HG03175 (cell line): ENCODE results near the gene LHPP.

Source experiments
- ATAC-seq: cut with Tn5 transposase; IDR thresholded peaks from one replicate; pipeline ENCODE4 v1.9.1; 2021; ENCODE audit warnings: mild to moderate bottlenecking, moderate library complexity; ENCODE audit not compliant: unreplicated experiment

Gene LHPP

DNA sequence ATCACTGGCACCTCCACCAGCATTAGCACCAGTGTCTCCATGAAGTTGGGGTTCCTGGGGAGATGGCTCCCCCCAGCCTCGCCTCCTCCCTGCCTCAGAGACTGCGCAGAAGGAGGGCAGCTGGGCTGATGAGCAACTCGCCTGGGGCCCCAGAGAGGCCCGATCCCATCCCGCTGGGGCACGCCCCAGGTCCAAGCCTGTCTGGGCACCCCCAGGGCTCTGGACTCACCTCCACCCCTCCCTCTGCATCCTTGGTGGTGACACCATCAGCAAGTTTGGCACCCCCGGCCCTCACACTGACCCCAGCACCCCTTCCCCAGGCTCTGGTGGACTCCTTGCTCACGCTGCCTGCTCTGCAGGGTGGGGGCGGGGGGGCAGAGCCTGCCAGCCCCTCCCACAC, 89.5 kb downstream of the LHPP start:
- ATAC-seq, result no peak

DNA sequence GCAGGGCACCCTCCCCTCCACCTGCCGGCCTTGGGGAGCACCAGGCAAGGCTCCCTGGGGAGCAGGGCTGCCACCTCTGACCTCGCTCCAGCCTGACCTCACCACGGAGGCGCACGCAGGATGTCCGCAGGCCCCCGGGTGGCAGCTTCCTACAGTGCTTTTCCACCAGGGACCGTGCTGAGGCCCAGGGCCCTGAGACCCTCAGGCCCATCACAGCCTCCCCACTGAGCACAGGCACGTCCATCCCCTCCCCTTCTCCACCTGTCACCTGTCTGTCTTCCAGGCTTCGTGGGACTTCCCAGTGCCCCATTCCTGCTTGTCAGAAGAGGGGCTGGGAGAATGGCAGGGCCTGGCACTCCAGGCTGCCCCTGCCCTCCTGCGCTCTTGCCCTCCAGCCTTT, 90.1 kb downstream of the LHPP start:
- ATAC-seq, result no peak

DNA sequence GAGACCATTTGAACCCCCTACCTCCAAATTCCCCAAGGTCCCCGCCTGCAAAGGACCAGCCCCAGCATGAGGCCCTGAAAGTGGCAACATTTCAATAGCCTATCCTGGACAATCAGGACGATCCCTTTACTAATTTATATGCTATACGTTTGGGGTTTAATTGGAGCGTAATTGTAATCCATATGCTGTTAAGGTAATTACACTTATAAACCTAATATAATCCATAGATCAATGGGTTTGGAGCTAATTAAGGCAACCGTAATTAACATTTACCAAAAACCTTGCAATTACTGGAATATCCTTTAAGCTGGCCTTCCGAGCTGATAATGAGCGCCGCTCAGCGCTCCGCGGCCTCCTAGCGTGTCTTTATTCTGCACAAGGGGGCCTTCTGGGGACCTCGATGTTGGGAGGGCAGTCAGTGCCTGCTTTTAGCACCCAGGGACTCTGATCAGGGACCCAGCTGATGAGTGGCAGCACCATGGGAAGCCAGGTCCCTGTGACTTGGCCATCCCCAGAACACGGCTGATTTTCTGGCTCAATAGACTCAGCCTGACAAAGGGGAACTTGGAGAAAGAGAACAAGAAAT, 91.2 kb downstream of the LHPP start:
- no peak for ATAC-seq

GRCh38 chr10:124554085-124554858, 92.6 kb downstream of the LHPP start:
- ATAC-seq, result no peak

DNA sequence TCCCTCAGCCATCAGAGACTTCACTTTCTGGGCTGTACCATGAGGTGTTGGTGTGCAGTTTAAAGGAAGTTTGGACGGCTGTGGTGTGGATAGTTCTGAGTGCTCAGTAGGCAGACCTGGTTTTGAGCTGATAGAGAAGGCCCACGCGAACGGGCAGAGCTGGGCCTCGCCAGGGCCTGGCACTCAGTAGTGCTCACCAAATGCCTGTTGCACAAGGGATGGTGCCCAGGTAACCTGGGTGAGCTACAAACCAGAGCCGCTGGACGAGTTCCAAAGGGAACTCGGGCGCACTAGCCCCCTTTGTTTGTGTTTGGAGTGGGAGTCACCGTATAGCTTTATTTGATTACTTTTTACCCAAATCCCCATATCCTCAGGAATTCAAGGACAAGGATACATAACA, 95.5 kb downstream of the LHPP start:
- ATAC-seq, result no peak

DNA sequence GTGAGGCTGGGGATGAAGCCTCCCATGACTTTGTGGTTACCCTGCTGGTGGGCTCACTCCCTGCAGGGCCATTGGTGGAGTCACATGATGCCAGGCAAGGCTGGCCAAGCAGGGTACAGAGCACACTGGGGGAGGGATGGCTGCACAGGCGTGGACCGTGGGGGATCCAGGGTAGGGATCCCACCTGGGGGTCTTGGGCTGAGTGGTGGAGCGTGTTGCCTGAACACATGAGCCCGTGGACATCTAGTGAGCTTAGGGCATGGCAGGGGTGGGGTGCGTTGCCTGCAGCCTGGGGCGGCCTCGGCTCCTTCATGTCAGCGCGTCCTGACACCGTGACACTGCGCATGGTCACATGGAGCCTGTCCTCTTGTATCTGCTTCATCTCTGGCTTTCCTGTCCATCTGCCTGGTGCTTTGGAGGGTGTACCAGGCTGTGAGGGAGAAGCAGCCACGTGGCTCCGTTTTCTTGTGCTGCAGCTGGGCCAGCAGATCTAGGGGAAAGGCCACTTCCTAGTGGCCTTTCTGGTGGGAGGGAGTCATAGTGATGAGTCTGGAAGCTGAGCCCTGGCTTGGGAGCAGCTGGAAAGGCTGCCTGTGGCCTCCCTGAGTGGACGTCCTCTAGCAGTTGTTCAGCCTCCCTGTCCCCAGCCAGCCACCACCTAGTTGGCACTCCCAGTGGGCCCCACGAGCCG, 96.2 kb downstream of the LHPP start:
- ATAC-seq, result no peak

GRCh38 chr10:124558339-124559321, 97.0 kb downstream of the LHPP start:
- ATAC-seq, result no peak

DNA sequence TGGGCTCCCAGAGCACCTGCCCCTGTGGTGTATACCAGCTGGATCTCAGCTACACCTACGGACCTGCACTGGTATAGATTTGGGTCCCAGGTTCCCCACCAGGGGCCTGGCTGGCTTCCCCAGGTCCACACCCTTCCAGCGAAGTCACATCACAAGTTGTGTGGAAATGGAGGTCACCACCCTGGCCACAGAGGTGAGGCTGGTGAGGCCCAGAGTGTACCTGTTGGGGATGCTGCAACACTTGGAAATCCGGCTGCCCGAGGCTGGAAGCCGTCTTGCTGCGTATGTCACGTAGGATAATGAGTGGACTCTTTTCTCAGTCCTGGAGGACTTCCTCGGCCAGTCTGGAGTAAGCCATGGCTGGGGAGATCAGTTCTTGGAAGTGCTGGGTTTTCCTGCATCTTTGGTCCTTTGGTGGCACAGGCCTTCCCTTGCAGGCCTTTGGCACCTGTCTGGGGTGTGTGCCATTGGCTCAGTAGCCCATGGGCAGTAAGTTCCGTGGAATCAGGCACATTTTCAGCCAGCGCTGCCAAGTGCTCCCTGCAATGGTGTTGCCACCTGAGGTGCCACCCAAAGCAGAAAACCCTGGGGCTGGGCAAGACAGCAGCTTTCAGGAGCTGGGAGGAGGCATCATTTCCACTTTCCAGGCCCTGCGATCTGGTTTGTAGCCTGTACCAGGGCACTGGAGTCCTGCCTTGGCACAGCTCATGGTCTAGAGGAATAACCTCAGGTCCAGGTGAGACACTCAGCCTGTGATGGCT, 97.9 kb downstream of the LHPP start:
- ATAC-seq, result no peak

DNA sequence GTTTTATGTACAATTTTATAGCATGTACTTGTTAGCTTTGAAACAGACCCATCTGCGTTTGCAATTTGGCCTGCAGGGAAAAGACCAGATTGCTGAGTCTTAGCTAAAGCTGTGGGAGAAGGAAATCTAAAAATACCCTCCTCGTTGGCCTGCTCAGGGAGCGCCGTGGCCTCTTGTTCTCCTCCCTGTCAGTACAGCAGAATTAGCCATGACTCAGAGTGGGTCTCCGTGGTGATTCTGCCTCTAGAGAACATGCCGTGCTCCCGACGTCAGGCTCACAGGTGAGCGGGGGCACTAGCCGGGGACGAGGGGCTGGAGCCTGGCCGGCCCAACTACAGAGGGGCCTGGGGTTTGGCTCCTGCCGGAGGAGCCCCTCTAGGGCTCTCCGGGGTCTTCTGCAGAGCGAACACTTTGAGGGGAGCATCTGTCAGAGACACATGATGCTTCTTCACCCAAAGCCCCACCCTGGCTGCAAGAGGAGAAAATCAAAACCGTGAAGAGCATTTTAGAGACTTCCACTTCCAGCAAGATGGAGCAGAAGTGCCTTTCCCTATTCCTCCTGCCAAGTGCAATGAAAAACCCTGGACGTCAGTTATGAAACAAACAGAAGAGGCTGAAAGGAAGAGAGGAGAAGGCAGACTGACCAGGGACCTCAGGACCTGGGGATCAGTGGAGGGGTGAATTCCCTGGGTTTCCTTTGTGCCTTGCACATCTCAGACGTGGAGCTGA, 98.9 kb downstream of the LHPP start:
- ATAC-seq, result no peak

GRCh38 chr10:124561206-124561605, 99.6 kb downstream of the LHPP start:
- ATAC-seq, result no peak

DNA sequence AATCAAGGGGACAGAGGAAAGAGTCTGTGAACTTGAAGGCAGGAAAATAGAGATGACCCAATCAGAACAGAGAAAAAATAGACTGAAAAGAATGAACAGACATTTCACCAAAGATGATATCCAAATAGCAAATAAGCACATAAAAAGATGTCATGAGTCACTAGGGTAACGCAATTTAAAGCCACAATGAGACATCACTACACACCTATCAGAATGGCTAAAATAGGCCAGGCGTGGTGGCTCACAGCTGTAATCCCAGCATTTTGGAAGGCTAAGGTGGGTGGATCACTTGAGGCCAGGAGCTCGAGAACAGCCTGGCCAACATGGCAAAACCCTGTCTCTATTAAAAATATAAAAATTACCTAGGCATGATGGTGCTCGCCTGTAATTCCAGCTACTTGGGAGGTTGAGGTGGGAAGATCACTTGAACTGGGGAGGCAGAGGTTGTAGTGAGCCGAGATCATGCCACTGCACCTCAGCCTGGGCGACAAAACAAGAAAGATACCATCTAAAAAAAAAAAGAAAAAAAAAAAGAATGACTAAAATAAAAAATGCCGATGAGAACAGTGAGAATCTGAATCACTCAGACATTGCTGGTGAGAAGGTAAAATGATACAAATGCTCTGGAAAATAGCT, 100.9 kb downstream of the LHPP start:
- ATAC-seq, result no peak

DNA sequence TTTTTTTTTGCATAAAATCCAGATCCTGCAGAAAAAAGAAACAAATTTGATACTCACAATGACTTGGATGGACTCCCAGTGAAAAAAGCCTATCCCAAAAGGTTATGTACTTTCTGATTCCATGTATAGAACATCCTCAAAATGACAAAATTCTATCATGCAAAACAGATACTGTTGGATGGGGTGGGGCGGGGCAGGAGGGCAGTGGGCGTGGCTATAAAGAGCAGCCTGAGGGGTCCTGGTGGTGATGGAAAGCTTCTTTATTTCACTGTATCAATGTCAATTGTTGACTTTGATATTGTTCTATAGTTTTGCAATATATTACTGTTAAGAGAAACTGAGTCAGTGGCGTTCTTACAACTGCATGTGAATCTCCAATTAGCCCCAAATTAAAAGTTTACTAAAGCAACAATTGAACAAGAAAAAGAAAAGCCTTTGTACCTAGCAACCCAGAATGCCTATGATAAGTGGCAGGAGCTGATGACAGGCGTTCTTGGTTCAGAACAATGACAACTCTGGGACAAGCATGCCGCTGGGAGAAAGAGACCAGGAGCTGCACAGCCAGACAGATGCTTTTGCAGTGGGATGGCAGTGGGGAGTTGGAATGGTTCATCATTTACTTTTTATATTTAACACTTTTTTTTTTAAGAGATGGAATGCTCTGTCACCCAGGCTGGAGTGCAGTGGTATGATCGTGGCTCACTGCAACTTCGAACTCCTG, 101.9 kb downstream of the LHPP start:
- ATAC-seq, result no peak

DNA sequence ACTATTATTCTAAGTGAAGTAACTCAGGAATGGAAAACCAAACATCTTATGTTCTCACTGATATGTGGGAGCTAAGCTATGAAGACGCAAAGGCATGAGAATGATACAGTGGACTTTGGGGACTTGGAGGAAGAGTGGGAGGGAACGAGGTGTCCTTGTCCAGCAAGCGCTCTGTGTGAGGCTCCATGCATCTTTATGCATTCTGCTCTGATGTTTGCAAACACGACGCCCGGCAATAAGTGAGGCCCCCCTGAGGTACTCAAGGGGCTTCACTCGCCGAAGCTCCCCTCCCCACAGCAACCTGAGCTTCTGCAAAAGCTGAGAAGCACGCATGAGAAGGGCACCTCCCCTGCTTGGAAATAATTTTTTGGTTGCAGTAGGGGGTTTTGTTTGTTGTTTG, 103.3 kb downstream of the LHPP start:
- ATAC-seq, result no peak

- ATAC-seq, result no peak
Measured at GRCh38 chr10:124565565-124566221, 104.1 kb downstream of the LHPP start.

- ATAC-seq, result no peak
Measured at GRCh38 chr10:124566222-124566888, 104.7 kb downstream of the LHPP start.

DNA sequence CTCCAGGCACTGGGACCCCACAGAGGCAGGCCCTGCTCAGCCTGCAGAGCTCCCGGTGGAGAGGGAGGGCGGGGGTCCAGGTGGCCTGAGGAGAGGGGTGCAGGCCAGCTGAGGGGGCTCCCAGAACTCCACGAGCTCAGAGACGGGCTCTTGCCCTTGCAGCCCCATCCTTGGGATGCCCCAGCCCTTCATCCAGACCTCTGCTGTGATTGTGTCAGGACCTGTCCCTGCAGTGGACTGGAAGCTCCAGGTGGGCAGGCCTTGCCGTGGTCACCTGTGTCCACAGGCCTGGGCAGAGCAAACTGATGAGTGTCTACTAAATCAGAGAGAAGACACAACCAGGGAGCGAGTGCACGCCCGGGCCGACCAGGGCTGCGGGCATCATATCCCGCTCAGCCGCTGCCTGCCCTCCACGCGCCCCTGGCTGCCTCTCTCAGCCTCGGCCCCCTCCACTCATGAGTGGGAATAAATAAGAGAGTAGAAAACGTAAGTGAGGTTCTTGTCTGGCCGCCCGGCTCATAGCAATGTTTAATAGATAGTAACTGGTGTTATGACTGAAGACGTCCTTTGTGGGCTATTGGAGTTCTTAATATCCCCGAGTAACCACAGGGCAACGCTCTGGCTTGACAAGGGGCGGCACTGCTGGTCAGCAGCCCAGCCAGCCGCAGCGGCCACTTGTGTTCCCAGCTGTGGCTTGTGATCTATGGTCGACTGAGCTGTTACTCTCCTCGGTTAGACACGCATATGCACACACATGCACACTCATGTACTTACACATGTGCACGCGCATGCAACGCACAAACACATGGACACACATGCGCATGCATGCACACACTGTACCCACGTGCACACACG, 105.6 kb downstream of the LHPP start:
- no peak for ATAC-seq

- no peak for ATAC-seq
Measured at GRCh38 chr10:124568339-124568738, 106.7 kb downstream of the LHPP start.
